ENCODE data around the gene ADRA2B.

Gene ADRA2B

GRCh38 chr2:96115631-96116423, 544 bp downstream of the ADRA2B start:
- DNase-seq: no peak

- no peak for DNase-seq
These were observed 1.3 kb downstream of the ADRA2B start for GRCh38 chr2:96114903-96115581.

GRCh38 chr2:96114546-96114902, 1.8 kb downstream of the ADRA2B start:
- no peak for DNase-seq

GRCh38 chr2:96113951-96114350, 2.4 kb downstream of the ADRA2B start:
- no peak for DNase-seq

GRCh38 chr2:96113367-96113677, 3.0 kb downstream of the ADRA2B start:
- no peak for DNase-seq

- DNase-seq: no peak
These were observed 3.6 kb downstream of the ADRA2B start for GRCh38 chr2:96112501-96113366.

GRCh38 chr2:96111823-96112500, 4.4 kb downstream of the ADRA2B start:
- no peak for DNase-seq

- no peak for DNase-seq
These were observed 5.1 kb downstream of the ADRA2B start for GRCh38 chr2:96111257-96111640.

GRCh38 chr2:96110621-96111256, 5.6 kb downstream of the ADRA2B start:
- DNase-seq: no peak

GRCh38 chr2:96109931-96110511, 6.3 kb downstream of the ADRA2B start:
- no peak for DNase-seq

GRCh38 chr2:96109361-96109680, 7.0 kb downstream of the ADRA2B start:
- no peak for DNase-seq

GRCh38 chr2:96108541-96109360, 7.6 kb downstream of the ADRA2B start:
- peak; percentile 42 for DNase-seq

GRCh38 chr2:96108151-96108540, 8.2 kb downstream of the ADRA2B start:
- DNase-seq: no peak

- no peak for DNase-seq
These were observed 8.7 kb downstream of the ADRA2B start for GRCh38 chr2:96107708-96108065.

GRCh38 chr2:96106991-96107707, 9.2 kb downstream of the ADRA2B start:
- no peak for DNase-seq

- DNase-seq: no peak
These were observed 10.2 kb downstream of the ADRA2B start for GRCh38 chr2:96105994-96106715.

- DNase-seq: no peak
These were observed 11.0 kb downstream of the ADRA2B start for GRCh38 chr2:96105152-96105915.

- no peak for DNase-seq
These were observed 11.9 kb downstream of the ADRA2B start for GRCh38 chr2:96104487-96104861.

GRCh38 chr2:96103761-96104486, 12.4 kb downstream of the ADRA2B start:
- DNase-seq: peak; percentile 12

Measured in fibroblast of upper back skin (primary cell).